ENCODE measurements around the gene SLC35F4. TPM values are rescaled to one million over a fixed set of nuclear protein-coding genes. Genes with fewer than 3 reads are reported as not detected.

The SLC35F4 gene
- total and polyA plus RNA-seq, 10 of the 15 experiments (the other 5 are each of a cell fraction or from before 2014, with no cell fraction given), result 0.06 to 0.30 TPM; not detected in 8

- in situ Hi-C loops (cut with MboI), result no loop called here
- intact Hi-C loops (cut with micrococcal nuclease; ENCODE audit: unreplicated experiment), result no loop called here
- TF ChIP-seq KAT2A (conservative IDR thresholded peaks at IDR 0.05; ENCODE audit: control insufficient read depth, low read depth, low read length) (no peak), ZNF384 (IDR thresholded peaks at IDR 0.05; ENCODE audit: borderline replicate concordance, low read depth, low read length) (no peak), MTA2 (IDR thresholded peaks at IDR 0.05; ENCODE audit: low read depth) (no peak), NFIC (IDR thresholded peaks at IDR 0.05; ENCODE audit: low read depth, low read length) (no peak), ZBED1 (IDR thresholded peaks at IDR 0.05; ENCODE audit: borderline replicate concordance) (no peak), STAT3 (IDR thresholded peaks at IDR 0.05; ENCODE audit: low read depth, low read length) (no peak), NR2F1 (conservative IDR thresholded peaks at IDR 0.05) (no peak), RAD51 (IDR thresholded peaks at IDR 0.05) (no peak), KLF5 (IDR thresholded peaks at IDR 0.05; ENCODE audit: partially characterized antibody) (no peak), RAD21 (IDR thresholded peaks at IDR 0.05; ENCODE audit: insufficient read depth, low read depth, low read length) (no peak), SKIL (IDR thresholded peaks at IDR 0.05; ENCODE audit: low read depth, poor library complexity, severe bottlenecking) (no peak), BACH1 (IDR thresholded peaks at IDR 0.05; ENCODE audit: borderline replicate concordance) (no peak), ZNF217 (IDR thresholded peaks at IDR 0.05) (no peak)
- TF ChIP-seq, protein P1, sequence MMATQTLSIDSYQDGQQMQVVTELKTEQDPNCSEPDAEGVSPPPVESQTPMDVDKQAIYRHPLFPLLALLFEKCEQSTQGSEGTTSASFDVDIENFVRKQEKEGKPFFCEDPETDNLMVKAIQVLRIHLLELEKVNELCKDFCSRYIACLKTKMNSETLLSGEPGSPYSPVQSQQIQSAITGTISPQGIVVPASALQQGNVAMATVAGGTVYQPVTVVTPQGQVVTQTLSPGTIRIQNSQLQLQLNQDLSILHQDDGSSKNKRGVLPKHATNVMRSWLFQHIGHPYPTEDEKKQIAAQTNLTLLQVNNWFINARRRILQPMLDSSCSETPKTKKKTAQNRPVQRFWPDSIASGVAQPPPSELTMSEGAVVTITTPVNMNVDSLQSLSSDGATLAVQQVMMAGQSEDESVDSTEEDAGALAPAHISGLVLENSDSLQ (IDR thresholded peaks at IDR 0.05), result no peak
- TF ChIP-seq, protein P2, sequence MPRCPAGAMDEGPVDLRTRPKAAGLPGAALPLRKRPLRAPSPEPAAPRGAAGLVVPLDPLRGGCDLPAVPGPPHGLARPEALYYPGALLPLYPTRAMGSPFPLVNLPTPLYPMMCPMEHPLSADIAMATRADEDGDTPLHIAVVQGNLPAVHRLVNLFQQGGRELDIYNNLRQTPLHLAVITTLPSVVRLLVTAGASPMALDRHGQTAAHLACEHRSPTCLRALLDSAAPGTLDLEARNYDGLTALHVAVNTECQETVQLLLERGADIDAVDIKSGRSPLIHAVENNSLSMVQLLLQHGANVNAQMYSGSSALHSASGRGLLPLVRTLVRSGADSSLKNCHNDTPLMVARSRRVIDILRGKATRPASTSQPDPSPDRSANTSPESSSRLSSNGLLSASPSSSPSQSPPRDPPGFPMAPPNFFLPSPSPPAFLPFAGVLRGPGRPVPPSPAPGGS (IDR thresholded peaks at IDR 0.05; ENCODE audit: borderline replicate concordance, insufficient read depth, low read depth, low read length, poor library complexity, severe bottlenecking), result no peak
- TF ChIP-seq, protein P3, sequence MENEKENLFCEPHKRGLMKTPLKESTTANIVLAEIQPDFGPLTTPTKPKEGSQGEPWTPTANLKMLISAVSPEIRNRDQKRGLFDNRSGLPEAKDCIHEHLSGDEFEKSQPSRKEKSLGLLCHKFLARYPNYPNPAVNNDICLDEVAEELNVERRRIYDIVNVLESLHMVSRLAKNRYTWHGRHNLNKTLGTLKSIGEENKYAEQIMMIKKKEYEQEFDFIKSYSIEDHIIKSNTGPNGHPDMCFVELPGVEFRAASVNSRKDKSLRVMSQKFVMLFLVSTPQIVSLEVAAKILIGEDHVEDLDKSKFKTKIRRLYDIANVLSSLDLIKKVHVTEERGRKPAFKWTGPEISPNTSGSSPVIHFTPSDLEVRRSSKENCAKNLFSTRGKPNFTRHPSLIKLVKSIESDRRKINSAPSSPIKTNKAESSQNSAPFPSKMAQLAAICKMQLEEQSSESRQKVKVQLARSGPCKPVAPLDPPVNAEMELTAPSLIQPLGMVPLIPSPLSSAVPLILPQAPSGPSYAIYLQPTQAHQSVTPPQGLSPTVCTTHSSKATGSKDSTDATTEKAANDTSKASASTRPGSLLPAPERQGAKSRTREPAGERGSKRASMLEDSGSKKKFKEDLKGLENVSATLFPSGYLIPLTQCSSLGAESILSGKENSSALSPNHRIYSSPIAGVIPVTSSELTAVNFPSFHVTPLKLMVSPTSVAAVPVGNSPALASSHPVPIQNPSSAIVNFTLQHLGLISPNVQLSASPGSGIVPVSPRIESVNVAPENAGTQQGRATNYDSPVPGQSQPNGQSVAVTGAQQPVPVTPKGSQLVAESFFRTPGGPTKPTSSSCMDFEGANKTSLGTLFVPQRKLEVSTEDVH (IDR thresholded peaks at IDR 0.05; ENCODE audit: low read depth, partially characterized antibody), result no peak
- TF ChIP-seq, protein P4, sequence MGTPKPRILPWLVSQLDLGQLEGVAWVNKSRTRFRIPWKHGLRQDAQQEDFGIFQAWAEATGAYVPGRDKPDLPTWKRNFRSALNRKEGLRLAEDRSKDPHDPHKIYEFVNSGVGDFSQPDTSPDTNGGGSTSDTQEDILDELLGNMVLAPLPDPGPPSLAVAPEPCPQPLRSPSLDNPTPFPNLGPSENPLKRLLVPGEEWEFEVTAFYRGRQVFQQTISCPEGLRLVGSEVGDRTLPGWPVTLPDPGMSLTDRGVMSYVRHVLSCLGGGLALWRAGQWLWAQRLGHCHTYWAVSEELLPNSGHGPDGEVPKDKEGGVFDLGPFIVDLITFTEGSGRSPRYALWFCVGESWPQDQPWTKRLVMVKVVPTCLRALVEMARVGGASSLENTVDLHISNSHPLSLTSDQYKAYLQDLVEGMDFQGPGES (IDR thresholded peaks at IDR 0.05), result no peak
Observed at GRCh38 chr14:57519043-57519442, 346.8 kb downstream of the SLC35F4 start.

More at GRCh38 chr14:57519043-57519442, 346.8 kb downstream of the SLC35F4 start:
- DNase-seq (ENCODE audit: low read depth, low spot score) (no peak), FAIRE-seq (no peak), ATAC-seq (no peak)
- H3K9me3 ChIP-seq (replicated peaks; ENCODE audit: control insufficient read depth, insufficient read depth, low read length), result no peaks in the 10 kb centered on the region
- no peak overlapping the region for H3K9ac ChIP-seq (ENCODE audit: control insufficient read depth, insufficient read depth, low read length)
- no peak overlapping the region for H3K27ac ChIP-seq (ENCODE audit: control insufficient read depth, insufficient read depth)
- CTCF ChIA-PET, result interaction anchor here (1.1 kb wide), 1 partner anchor 15 kb away, joined by 3 read pairs; no protein-coding TSS in a partner anchor
- H3K4me2 ChIP-seq (ENCODE audit: control insufficient read depth, insufficient read depth), result no peak overlapping the region
- SMC1A ChIA-PET (ENCODE audit: uncharacterized antibody, unreplicated experiment), result interaction anchor here (0.9 to 1.4 kb wide), 2 partner anchors 23 to 24 kb away, joined by 3 to 5 read pairs; no protein-coding TSS in a partner anchor
- POLR2A ChIA-PET, result no interaction called here
- no peaks in the 10 kb centered on the region for H3K4me1 ChIP-seq (ENCODE audit: control insufficient read depth, insufficient read depth, low read length)
- H3K27me3 ChIP-seq (replicated peaks in 1 of 2; ENCODE audit: control insufficient read depth in 2 of 2, insufficient read depth in 2 of 2, low read length in 1 of 2), result no peaks in the 10 kb centered on the region
- no peaks in the 10 kb centered on the region for H3K36me3 ChIP-seq (ENCODE audit: control insufficient read depth in 2 of 2, insufficient read depth in 2 of 2, low read length in 1 of 2)
- no peaks in the 10 kb centered on the region for H4K20me1 ChIP-seq (ENCODE audit: control insufficient read depth, insufficient read depth)
- H3K4me3 ChIP-seq, result no peak overlapping the region
- RAD21 ChIA-PET (ENCODE audit: unreplicated experiment), result no interaction called here
- H2AFZ ChIP-seq (ENCODE audit: control insufficient read depth, low read depth, low read length), result no peak overlapping the region
- H3K79me2 ChIP-seq (ENCODE audit: control insufficient read depth, insufficient read depth, low read length), result no peaks in the 10 kb centered on the region
- no TSS peak for BruUV-seq (replicated peaks)
